ENCODE results near the gene POU2F2.
"Not testable (repeated sequence)": the region's sequence is repeated elsewhere in the genome, so short reads cannot be mapped to it uniquely, and the experiment has no call there.

POU2F2 gene

DNA sequence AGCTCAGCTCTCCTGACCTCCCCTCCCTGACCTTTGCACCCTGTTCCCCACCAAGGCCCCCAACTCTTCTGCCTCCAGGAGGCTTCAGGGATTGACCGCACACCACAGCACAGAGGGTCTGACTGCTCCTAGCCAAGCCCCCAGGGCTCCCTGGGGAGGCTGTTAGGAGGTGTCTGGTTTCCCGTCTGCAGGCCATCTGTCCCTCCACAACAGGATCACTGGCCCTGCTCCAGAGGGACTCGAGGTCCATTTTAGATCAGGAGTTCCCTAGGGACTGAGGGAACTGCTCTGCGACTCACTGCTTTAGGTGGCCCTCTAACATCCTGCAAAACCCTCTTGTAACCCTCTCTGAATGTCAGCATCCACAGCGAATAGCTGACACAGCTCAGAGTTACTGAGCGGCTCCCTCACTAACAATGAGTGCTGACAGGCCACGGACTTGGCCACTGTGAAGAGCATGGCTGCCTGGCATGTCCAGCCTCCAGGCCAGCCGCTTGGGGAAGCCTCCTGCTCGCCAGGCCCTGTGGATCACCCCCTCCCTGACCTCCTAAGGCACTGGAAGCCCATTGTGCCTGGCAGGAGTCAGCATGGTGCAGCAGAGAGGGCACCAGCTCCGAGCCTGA is 79.9 kb downstream of the POU2F2 start:
- Mint-ChIP-seq H3K36me3 (ENCODE audit: low read depth) (no peaks in the 10 kb centered on the region), H3K4me3 (no peak overlapping the region), H3K9me3 (no peaks in the 10 kb centered on the region), H3K4me1 (ENCODE audit: low read depth) (peaks cover 8% of the 10 kb centered on the region), H3K27me3 (no peaks in the 10 kb centered on the region), H3K27ac (no peak overlapping the region)
- intact Hi-C loops (cut with micrococcal nuclease), result no loop called here

- Mint-ChIP-seq H3K4me3 (no peak overlapping the region), H3K4me1 (ENCODE audit: low read depth) (peaks cover 1% of the 10 kb centered on the region), H3K9me3 (no peaks in the 10 kb centered on the region), H3K36me3 (ENCODE audit: low read depth) (no peaks in the 10 kb centered on the region), H3K27ac (no peak overlapping the region), H3K27me3 (no peaks in the 10 kb centered on the region)
- intact Hi-C loops (cut with micrococcal nuclease), result no loop called here
Observed at GRCh38 chr19:42051166-42052115, 80.8 kb downstream of the POU2F2 start.

- Mint-ChIP-seq H3K9me3 (no peaks in the 10 kb centered on the region), H3K27me3 (no peaks in the 10 kb centered on the region), H3K4me3 (no peak overlapping the region), H3K27ac (no peak overlapping the region), H3K36me3 (ENCODE audit: low read depth) (no peaks in the 10 kb centered on the region), H3K4me1 (ENCODE audit: low read depth) (no peaks in the 10 kb centered on the region)
- intact Hi-C loops (cut with micrococcal nuclease), result no loop called here
Observed at GRCh38 chr19:42048992-42049391, 83.3 kb downstream of the POU2F2 start.

DNA sequence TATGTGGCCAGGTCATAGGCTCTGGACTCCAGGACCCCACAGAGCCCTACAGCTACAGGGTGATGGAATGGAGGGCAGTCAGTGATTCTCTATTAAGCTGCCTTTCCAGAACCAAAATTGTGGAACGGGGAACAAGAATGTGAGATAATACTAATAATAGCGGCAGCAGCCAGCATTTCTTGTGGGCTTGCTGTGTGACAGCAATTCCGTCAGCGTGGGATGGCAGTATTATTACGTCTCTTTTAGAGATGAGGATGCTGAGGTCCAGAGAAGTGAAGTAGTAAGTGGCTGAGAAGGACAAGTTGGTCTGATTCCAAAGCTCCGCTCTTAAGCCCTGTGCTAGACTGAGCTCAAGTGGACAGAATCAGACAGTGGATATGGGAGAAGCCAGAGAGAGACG is 86.7 kb downstream of the POU2F2 start:
- no peaks in the 10 kb centered on the region for H3K36me3 Mint-ChIP-seq (ENCODE audit: low read depth)
- H3K27ac Mint-ChIP-seq, result no peak overlapping the region
- H3K4me1 Mint-ChIP-seq (ENCODE audit: low read depth), result no peaks in the 10 kb centered on the region
- no peaks in the 10 kb centered on the region for H3K9me3 Mint-ChIP-seq
- no peaks in the 10 kb centered on the region for H3K27me3 Mint-ChIP-seq
- no peak overlapping the region for H3K4me3 Mint-ChIP-seq
- intact Hi-C loops (cut with micrococcal nuclease), result no loop called here

- Mint-ChIP-seq H3K27me3 (no peaks in the 10 kb centered on the region), H3K36me3 (ENCODE audit: low read depth) (no peaks in the 10 kb centered on the region), H3K4me3 (no peak overlapping the region), H3K9me3 (no peaks in the 10 kb centered on the region), H3K27ac (no peak overlapping the region), H3K4me1 (ENCODE audit: low read depth) (no peaks in the 10 kb centered on the region)
- intact Hi-C loops (cut with micrococcal nuclease), result no loop called here
Observed at GRCh38 chr19:42042455-42043170, 89.6 kb downstream of the POU2F2 start.

DNA sequence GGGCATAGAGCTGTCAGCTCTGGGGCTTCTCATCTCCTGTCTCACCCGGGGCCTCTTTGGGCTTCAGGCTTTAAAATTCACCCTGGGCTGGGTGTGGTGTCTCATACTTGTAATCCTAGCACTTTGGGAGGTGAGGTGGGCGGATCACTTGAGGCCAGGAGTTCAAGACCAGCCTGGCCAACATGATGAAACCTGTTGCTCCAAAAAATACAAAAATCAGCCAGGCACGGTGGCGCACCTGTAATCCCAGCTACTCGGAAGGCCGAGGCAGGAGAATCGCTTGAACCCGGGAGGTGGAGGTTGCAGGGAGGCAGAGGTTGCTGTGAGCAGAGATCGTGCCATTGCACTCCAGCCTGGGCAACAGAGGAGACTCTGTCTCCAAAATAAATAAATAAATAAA is 91.8 kb downstream of the POU2F2 start:
- H3K4me1 Mint-ChIP-seq (ENCODE audit: low read depth); H3K9me3 Mint-ChIP-seq; H3K27ac Mint-ChIP-seq; intact Hi-C loops (cut with micrococcal nuclease); H3K36me3 Mint-ChIP-seq (ENCODE audit: low read depth); H3K4me3 Mint-ChIP-seq; H3K27me3 Mint-ChIP-seq: not testable (repeated sequence)

DNA sequence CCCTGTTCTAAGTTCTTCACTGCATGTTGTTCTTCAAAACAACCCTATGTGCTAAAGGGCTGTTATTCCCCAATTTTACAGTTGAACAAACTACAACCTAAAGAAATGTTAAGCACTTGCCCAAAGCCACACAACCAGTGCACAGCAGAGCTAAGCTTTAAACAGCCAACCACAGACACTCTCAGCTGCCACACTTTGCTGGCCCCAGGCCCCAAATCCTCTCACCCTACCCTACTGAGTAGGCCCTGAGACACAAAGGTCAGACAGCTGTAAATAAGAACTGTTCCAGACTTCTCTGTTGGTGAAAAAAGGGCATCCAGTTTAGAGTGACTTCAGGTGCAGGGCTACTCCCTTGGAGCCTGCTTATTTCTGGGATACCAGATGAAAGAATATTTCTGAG is 92.2 kb downstream of the POU2F2 start:
- intact Hi-C loops (cut with micrococcal nuclease), result no loop called here
- Mint-ChIP-seq H3K4me3 (no peak overlapping the region), H3K9me3 (no peaks in the 10 kb centered on the region), H3K27ac (no peak overlapping the region), H3K27me3 (no peaks in the 10 kb centered on the region), H3K4me1 (ENCODE audit: low read depth) (no peaks in the 10 kb centered on the region), H3K36me3 (ENCODE audit: low read depth) (no peaks in the 10 kb centered on the region)

- H3K4me3 Mint-ChIP-seq, result no peak overlapping the region
- intact Hi-C loops (cut with micrococcal nuclease), result no loop called here
- no peaks in the 10 kb centered on the region for H3K36me3 Mint-ChIP-seq (ENCODE audit: low read depth)
- H3K9me3 Mint-ChIP-seq, result no peaks in the 10 kb centered on the region
- H3K27ac Mint-ChIP-seq, result no peak overlapping the region
- no peaks in the 10 kb centered on the region for H3K27me3 Mint-ChIP-seq
- H3K4me1 Mint-ChIP-seq (ENCODE audit: low read depth), result no peaks in the 10 kb centered on the region
Observed at GRCh38 chr19:42038666-42039065, 93.6 kb downstream of the POU2F2 start.

DNA sequence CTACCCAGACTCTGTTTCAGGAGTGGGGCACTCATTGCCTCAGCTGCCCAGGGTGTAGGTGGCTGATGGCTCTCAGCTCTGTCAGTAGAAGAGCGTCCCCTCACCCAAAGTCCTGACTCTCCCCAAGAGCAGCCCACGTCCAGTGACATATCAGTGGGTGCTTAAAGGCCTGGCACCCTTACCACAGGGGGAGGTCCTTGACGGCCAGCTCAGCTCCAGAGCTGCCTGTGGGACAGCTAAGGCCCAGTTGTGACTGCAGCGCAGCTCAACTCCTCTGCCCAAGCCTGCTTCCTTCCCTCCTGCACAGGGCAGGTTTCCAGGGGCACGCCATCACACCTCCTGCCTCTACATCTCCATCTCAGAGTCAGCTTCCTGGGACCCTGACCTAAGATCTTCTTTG is 94.6 kb downstream of the POU2F2 start:
- H3K27ac Mint-ChIP-seq, result no peak overlapping the region
- no peaks in the 10 kb centered on the region for H3K9me3 Mint-ChIP-seq
- no peak overlapping the region for H3K4me3 Mint-ChIP-seq
- intact Hi-C loops (cut with micrococcal nuclease), result no loop called here
- no peaks in the 10 kb centered on the region for H3K27me3 Mint-ChIP-seq
- no peaks in the 10 kb centered on the region for H3K36me3 Mint-ChIP-seq (ENCODE audit: low read depth)
- H3K4me1 Mint-ChIP-seq (ENCODE audit: low read depth), result no peaks in the 10 kb centered on the region

All from dendritic cell treated with granulocyte-macrophage colony-stimulating factor and Interleukin-4, amounts not matched to agents 40 ng/mL and 50 ng/mL, for 4 days (primary cell).